HT-29 (cell line): ENCODE data around the gene ABAT. TPM values are rescaled to one million over a fixed set of nuclear protein-coding genes. Genes with fewer than 3 reads are reported as not detected.

Experiments used
- DNase-seq: peaks from one replicate; pipeline ENCODE4 v3.0.0-alpha.2; 2015; ENCODE audit warnings: low spot score
- total RNA-seq: library from RNA; depleted of rRNA; stranded (reverse); fragments of >200 nt; shearing (Covaris generic); gene quantifications from 2 replicates; pipeline ENCODE4 v1.2.3, GENCODE V29; 2014

ABAT gene
- total RNA-seq, 1 experiment from 2014 or later: 0.36 TPM

GRCh38 chr16:8717892-8718415 lies 43.5 kb downstream of the ABAT start:
- no peak for DNase-seq

GRCh38 chr16:8718851-8719680 lies 44.6 kb downstream of the ABAT start:
- DNase-seq: no peak

GRCh38 chr16:8720080-8720966 lies 45.9 kb downstream of the ABAT start:
- no peak for DNase-seq

- DNase-seq: no peak
These were observed 46.5 kb downstream of the ABAT start for GRCh38 chr16:8720967-8721308.

GRCh38 chr16:8721336-8722024 lies 47.1 kb downstream of the ABAT start:
- DNase-seq: no peak

- DNase-seq: no peak
These were observed 47.6 kb downstream of the ABAT start for GRCh38 chr16:8722025-8722348.

GRCh38 chr16:8725513-8726178 lies 51.2 kb downstream of the ABAT start:
- DNase-seq: no peak

- no peak for DNase-seq
These were observed 52.9 kb downstream of the ABAT start for GRCh38 chr16:8727131-8727806.

- DNase-seq: no peak
These were observed 53.6 kb downstream of the ABAT start for GRCh38 chr16:8727857-8728618.

- DNase-seq: no peak
These were observed 55.4 kb downstream of the ABAT start for GRCh38 chr16:8729779-8730334.

- DNase-seq: no peak
These were observed 56.0 kb downstream of the ABAT start for GRCh38 chr16:8730335-8730915.

- DNase-seq: no peak
These were observed 59.6 kb downstream of the ABAT start for GRCh38 chr16:8733849-8734540.

GRCh38 chr16:8735574-8735973 lies 61.2 kb downstream of the ABAT start:
- no peak for DNase-seq

- no peak for DNase-seq
These were observed 61.8 kb downstream of the ABAT start for GRCh38 chr16:8736123-8736668.

- no peak for DNase-seq
These were observed 64.7 kb downstream of the ABAT start for GRCh38 chr16:8739151-8739550.

- no peak for DNase-seq
These were observed 65.7 kb downstream of the ABAT start for GRCh38 chr16:8739989-8740704.

GRCh38 chr16:8740775-8741355 lies 66.4 kb downstream of the ABAT start:
- no peak for DNase-seq
